KMS-11 (cell line): ENCODE measurements around the gene F2R.

ENCODE experiments used
- H2AFZ ChIP-seq: fragments of 200-600 bp; sonication (generic); 2 replicates; pipeline ENCODE4 v1.6.1; 2016; ENCODE audit warnings: antibody characterized with exemption, mixed run types, low read depth
- H3K27ac ChIP-seq: fragments of 200-600 bp; sonication (generic); 2 replicates; pipeline ENCODE4 v1.6.1; 2016; ENCODE audit warnings: mild to moderate bottlenecking, mixed run types
- H3K27me3 ChIP-seq: fragments of 200-600 bp; sonication (generic); 2 replicates; pipeline ENCODE4 v1.6.1; 2017; ENCODE audit warnings: mild to moderate bottlenecking, low read depth, mixed run types, moderate library complexity; ENCODE audit not compliant: insufficient read depth
- H3K36me3 ChIP-seq: fragments of 200-600 bp; sonication (generic); 2 replicates; pipeline ENCODE4 v1.6.1; 2017; ENCODE audit warnings: mild to moderate bottlenecking, mixed run types; ENCODE audit not compliant: insufficient read depth
- H3K4me1 ChIP-seq: fragments of 200-600 bp; sonication (generic); 2 replicates; pipeline ENCODE4 v1.6.1; 2016; ENCODE audit warnings: mild to moderate bottlenecking, low read depth, mixed run types; ENCODE audit not compliant: poor library complexity, severe bottlenecking
- H3K4me2 ChIP-seq: fragments of 200-600 bp; sonication (generic); 2 replicates; pipeline ENCODE4 v1.7.0; 2016; ENCODE audit warnings: mild to moderate bottlenecking, mixed run types
- H3K4me3 ChIP-seq: fragments of 200-600 bp; sonication (generic); IDR thresholded peaks from 2 replicates; pipeline ENCODE4 v1.6.1; 2017; ENCODE audit warnings: low read depth, low read length, mixed read lengths; ENCODE audit not compliant: insufficient read depth
- H3K79me2 ChIP-seq: fragments of 200-600 bp; sonication (generic); 2 replicates; pipeline ENCODE4 v1.6.1; 2016; ENCODE audit warnings: low read depth, mixed run types; ENCODE audit not compliant: insufficient read depth
- H3K9ac ChIP-seq: fragments of 200-600 bp; sonication (generic); 2 replicates; pipeline ENCODE4 v1.6.1; 2016; ENCODE audit warnings: mild to moderate bottlenecking, mixed run types
- H4K20me1 ChIP-seq: fragments of 200-600 bp; sonication (generic); 2 replicates; pipeline ENCODE4 v1.6.1; 2016; ENCODE audit warnings: mild to moderate bottlenecking, mixed run types; ENCODE audit not compliant: insufficient read depth
- TF ChIP-seq, protein P1 (sequence below): fragments of 200-600 bp; sonication (generic); conservative IDR thresholded peaks from 2 replicates; pipeline ENCODE4 v1.6.1; 2017; ENCODE audit warnings: low read depth, mild to moderate bottlenecking, antibody characterized with exemption, low read length, moderate library complexity, mixed read lengths

F2R gene

GRCh38 chr5:76718880-76719279 is 3.0 kb downstream of the F2R start:
- Histone ChIP-seq H3K36me3 (no peaks in the 10 kb centered on the region), H3K27ac (no peak overlapping the region), H3K27me3 (no peaks in the 10 kb centered on the region), H3K4me1 (no peaks in the 10 kb centered on the region), H3K79me2 (no peaks in the 10 kb centered on the region), H3K4me2 (no peak overlapping the region), H3K9ac (no peak overlapping the region), H3K4me3 (no peak overlapping the region), H2AFZ (no peak overlapping the region), H4K20me1 (no peaks in the 10 kb centered on the region)
- TF ChIP-seq, protein P1, sequence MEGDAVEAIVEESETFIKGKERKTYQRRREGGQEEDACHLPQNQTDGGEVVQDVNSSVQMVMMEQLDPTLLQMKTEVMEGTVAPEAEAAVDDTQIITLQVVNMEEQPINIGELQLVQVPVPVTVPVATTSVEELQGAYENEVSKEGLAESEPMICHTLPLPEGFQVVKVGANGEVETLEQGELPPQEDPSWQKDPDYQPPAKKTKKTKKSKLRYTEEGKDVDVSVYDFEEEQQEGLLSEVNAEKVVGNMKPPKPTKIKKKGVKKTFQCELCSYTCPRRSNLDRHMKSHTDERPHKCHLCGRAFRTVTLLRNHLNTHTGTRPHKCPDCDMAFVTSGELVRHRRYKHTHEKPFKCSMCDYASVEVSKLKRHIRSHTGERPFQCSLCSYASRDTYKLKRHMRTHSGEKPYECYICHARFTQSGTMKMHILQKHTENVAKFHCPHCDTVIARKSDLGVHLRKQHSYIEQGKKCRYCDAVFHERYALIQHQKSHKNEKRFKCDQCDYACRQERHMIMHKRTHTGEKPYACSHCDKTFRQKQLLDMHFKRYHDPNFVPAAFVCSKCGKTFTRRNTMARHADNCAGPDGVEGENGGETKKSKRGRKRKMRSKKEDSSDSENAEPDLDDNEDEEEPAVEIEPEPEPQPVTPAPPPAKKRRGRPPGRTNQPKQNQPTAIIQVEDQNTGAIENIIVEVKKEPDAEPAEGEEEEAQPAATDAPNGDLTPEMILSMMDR = no peak

- H3K79me2 ChIP-seq = no peaks in the 10 kb centered on the region
- no peak overlapping the region for H3K4me2 ChIP-seq
- no peak overlapping the region for H3K27ac ChIP-seq
- no peaks in the 10 kb centered on the region for H3K4me1 ChIP-seq
- no peaks in the 10 kb centered on the region for H3K27me3 ChIP-seq
- no peak overlapping the region for H3K9ac ChIP-seq
- no peaks in the 10 kb centered on the region for H3K36me3 ChIP-seq
- H2AFZ ChIP-seq = no peak overlapping the region
- no peaks in the 10 kb centered on the region for H4K20me1 ChIP-seq
- TF ChIP-seq, protein P1 = no peak
- H3K4me3 ChIP-seq = no peak overlapping the region
Observed at GRCh38 chr5:76720988-76721569, 5.2 kb downstream of the F2R start.

GRCh38 chr5:76723266-76723665 is 7.3 kb downstream of the F2R start:
- no peaks in the 10 kb centered on the region for H3K27me3 ChIP-seq
- H2AFZ ChIP-seq = no peak overlapping the region
- no peaks in the 10 kb centered on the region for H3K4me1 ChIP-seq
- no peak overlapping the region for H3K4me3 ChIP-seq
- H3K9ac ChIP-seq = no peak overlapping the region
- TF ChIP-seq, protein P1 = no peak
- H3K79me2 ChIP-seq = no peaks in the 10 kb centered on the region
- no peaks in the 10 kb centered on the region for H4K20me1 ChIP-seq
- H3K36me3 ChIP-seq = no peaks in the 10 kb centered on the region
- no peak overlapping the region for H3K27ac ChIP-seq
- no peak overlapping the region for H3K4me2 ChIP-seq

- no peaks in the 10 kb centered on the region for H3K27me3 ChIP-seq
- no peak overlapping the region for H3K9ac ChIP-seq
- H3K36me3 ChIP-seq = no peaks in the 10 kb centered on the region
- TF ChIP-seq, protein P1 = no peak
- H3K4me3 ChIP-seq = no peak overlapping the region
- H3K4me2 ChIP-seq = no peak overlapping the region
- no peaks in the 10 kb centered on the region for H3K79me2 ChIP-seq
- H4K20me1 ChIP-seq = no peaks in the 10 kb centered on the region
- H3K4me1 ChIP-seq = no peaks in the 10 kb centered on the region
- no peak overlapping the region for H3K27ac ChIP-seq
- H2AFZ ChIP-seq = no peak overlapping the region
Observed at GRCh38 chr5:76723906-76724305, 8.0 kb downstream of the F2R start.
